ENCODE results near the gene ZDHHC13. TPM values are rescaled to one million over a fixed set of nuclear protein-coding genes. Genes with fewer than 3 reads are reported as not detected.
A peak's percentile ranks its signal among the peaks of the same experiment; 100 is the strongest.

The ZDHHC13 gene
- total RNA-seq, 1 experiment from 2014 or later, result 35.5 TPM

DNA sequence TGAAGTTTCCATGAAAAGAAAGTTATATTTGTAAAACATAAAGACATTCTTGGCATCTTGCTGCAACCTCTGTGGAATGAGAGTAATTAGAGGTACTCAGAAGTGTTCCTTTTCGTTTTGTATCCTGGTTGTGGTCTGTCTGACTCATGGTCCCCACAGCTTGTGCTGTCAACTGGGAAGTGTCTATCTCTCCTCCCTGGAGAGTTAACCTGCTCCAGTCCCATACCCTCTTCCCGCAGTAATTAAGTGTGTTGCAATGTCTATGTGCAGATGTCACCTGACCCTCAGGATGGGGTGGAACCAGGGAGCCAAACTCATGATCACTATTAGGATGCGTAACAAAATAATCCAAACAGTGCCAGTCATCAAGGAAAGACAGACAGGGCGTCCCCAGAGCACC lies 23.0 kb upstream of the ZDHHC13 start:
- H4K20me1 ChIP-seq (ENCODE audit: insufficient read depth), result no peaks in the 10 kb centered on the region
- H3K79me2 ChIP-seq (ENCODE audit: low read depth), result no peaks in the 10 kb centered on the region
- no peaks in the 10 kb centered on the region for H3K36me3 ChIP-seq (ENCODE audit: low read depth)
- no peak overlapping the region for H2AFZ ChIP-seq
- H3K4me3 ChIP-seq, result no peak overlapping the region
- H3F3A ChIP-seq (ENCODE audit: insufficient read depth, low read depth), result peaks cover 24% of the 10 kb centered on the region
- H3K4me2 ChIP-seq, result peak overlapping the region; percentile 50
- ChIA-PET CTCF (interaction anchor here (1.6 kb wide), 1 partner anchor 14 kb away, joined by 4 read pairs; no protein-coding TSS in a partner anchor), POLR2A (ENCODE audit: unreplicated experiment) (no interaction called here)
- H3K27ac ChIP-seq, result peak overlapping the region; percentile 81
- no TSS peak for BruUV-seq (replicated peaks)
- TF ChIP-seq, protein P1, sequence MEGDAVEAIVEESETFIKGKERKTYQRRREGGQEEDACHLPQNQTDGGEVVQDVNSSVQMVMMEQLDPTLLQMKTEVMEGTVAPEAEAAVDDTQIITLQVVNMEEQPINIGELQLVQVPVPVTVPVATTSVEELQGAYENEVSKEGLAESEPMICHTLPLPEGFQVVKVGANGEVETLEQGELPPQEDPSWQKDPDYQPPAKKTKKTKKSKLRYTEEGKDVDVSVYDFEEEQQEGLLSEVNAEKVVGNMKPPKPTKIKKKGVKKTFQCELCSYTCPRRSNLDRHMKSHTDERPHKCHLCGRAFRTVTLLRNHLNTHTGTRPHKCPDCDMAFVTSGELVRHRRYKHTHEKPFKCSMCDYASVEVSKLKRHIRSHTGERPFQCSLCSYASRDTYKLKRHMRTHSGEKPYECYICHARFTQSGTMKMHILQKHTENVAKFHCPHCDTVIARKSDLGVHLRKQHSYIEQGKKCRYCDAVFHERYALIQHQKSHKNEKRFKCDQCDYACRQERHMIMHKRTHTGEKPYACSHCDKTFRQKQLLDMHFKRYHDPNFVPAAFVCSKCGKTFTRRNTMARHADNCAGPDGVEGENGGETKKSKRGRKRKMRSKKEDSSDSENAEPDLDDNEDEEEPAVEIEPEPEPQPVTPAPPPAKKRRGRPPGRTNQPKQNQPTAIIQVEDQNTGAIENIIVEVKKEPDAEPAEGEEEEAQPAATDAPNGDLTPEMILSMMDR (conservative IDR thresholded peaks at IDR 0.05), result no peak
- no peak for TF ChIP-seq EZH2 (IDR thresholded peaks at IDR 0.05; ENCODE audit: low read depth)
- no peaks in the 10 kb centered on the region for H3K9me2 ChIP-seq (ENCODE audit: insufficient read depth)
- H3K4me1 ChIP-seq (replicated peaks; ENCODE audit: insufficient read depth), result peaks cover 57% of the 10 kb centered on the region
- peak; percentile 57 to 97 for DNase-seq
- 0 out of 2 replicates have a peak, but pooled peaks cover 2% of the 10 kb centered on the region for H3K9me3 ChIP-seq (ENCODE audit: insufficient read depth, low read depth)
- intact Hi-C loops (cut with micrococcal nuclease; ENCODE audit: unreplicated experiment), result loop anchor here (1.0 kb wide), 1 partner anchor 8 kb away; no protein-coding TSS in a partner anchor
- H3K27me3 ChIP-seq (ENCODE audit: insufficient read depth, low read depth), result no peaks in the 10 kb centered on the region

DNA sequence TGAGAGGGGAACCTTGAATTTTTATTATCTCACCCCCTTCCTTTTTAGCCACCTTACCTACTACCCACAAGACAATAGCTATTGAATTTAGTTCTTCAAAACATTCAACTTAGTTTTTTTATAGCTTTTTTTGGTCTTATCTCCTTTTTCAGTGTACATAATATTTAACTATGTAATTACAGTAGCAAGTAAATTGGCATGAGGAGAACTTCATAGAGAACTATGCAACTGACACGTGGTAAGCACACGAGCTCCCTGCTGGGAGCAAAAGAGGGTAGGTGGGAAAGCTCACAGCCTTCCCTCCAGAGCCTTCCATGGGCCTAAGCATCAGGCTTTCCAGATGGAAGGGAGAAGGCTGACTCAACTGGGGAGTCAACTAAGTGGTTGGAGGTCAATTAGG lies 22.1 kb upstream of the ZDHHC13 start:
- H3K27me3 ChIP-seq (ENCODE audit: insufficient read depth, low read depth), result no peaks in the 10 kb centered on the region
- no peaks in the 10 kb centered on the region for H4K20me1 ChIP-seq (ENCODE audit: insufficient read depth)
- POLR2A ChIA-PET (ENCODE audit: unreplicated experiment), result no interaction called here
- no peak for DNase-seq
- TF ChIP-seq EZH2 (IDR thresholded peaks at IDR 0.05; ENCODE audit: low read depth), result no peak
- TF ChIP-seq, protein P1 (conservative IDR thresholded peaks at IDR 0.05), result no peak
- H3K36me3 ChIP-seq (ENCODE audit: low read depth), result no peaks in the 10 kb centered on the region
- H3K9me2 ChIP-seq (ENCODE audit: insufficient read depth), result no peaks in the 10 kb centered on the region
- no TSS peak for BruUV-seq (replicated peaks)
- H3K4me2 ChIP-seq, result no peak overlapping the region
- H2AFZ ChIP-seq, result no peak overlapping the region
- H3K4me1 ChIP-seq (replicated peaks; ENCODE audit: insufficient read depth), result peaks cover 50% of the 10 kb centered on the region
- peak overlapping the region; percentile 81; the same call in 1 of the 2 replicates for H3K27ac ChIP-seq
- CTCF ChIA-PET, result no interaction called here
- no peak overlapping the region for H3K4me3 ChIP-seq
- peaks cover 20% of the 10 kb centered on the region for H3F3A ChIP-seq (ENCODE audit: insufficient read depth, low read depth)
- intact Hi-C loops (cut with micrococcal nuclease; ENCODE audit: unreplicated experiment), result loop anchor here (1.0 kb wide), 1 partner anchor 7 kb away; no protein-coding TSS in a partner anchor
- no peaks in the 10 kb centered on the region for H3K9me3 ChIP-seq (ENCODE audit: insufficient read depth, low read depth)
- no peaks in the 10 kb centered on the region for H3K79me2 ChIP-seq (ENCODE audit: low read depth)

DNA sequence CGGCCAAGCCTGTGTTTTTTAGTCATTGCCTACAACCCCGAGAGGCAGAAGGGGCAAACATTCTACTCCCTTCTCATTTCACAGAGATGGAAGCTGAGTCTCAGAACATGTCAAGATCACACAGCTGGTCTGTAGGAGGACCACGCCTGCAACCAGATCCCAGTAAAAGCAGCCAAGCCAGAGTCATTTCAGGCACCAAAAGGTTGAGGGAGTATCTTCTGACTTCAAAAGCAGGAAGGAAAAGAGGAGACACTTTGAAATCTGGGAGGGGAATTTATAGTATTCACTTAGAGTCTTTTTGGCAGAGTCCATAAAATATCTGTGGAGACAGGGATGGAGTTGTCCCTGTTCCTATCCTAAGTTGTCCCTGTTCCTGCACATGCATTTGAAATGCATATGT lies 17.9 kb upstream of the ZDHHC13 start:
- no TSS peak for BruUV-seq (replicated peaks)
- TF ChIP-seq, protein P1 (conservative IDR thresholded peaks at IDR 0.05), result no peak
- TF ChIP-seq EZH2 (IDR thresholded peaks at IDR 0.05; ENCODE audit: low read depth), result no peak
- H2AFZ ChIP-seq, result no peak overlapping the region
- CTCF ChIA-PET, result no interaction called here
- H3K9me2 ChIP-seq (ENCODE audit: insufficient read depth), result no peaks in the 10 kb centered on the region
- no peak overlapping the region for H3K4me2 ChIP-seq
- no peaks in the 10 kb centered on the region for H3K27me3 ChIP-seq (ENCODE audit: insufficient read depth, low read depth)
- no peak for DNase-seq
- peaks cover 35% of the 10 kb centered on the region for H3F3A ChIP-seq (ENCODE audit: insufficient read depth, low read depth)
- no peaks in the 10 kb centered on the region for H4K20me1 ChIP-seq (ENCODE audit: insufficient read depth)
- H3K36me3 ChIP-seq (ENCODE audit: low read depth), result no peaks in the 10 kb centered on the region
- H3K79me2 ChIP-seq (ENCODE audit: low read depth), result no peaks in the 10 kb centered on the region
- intact Hi-C loops (cut with micrococcal nuclease; ENCODE audit: unreplicated experiment), result no loop called here
- POLR2A ChIA-PET (ENCODE audit: unreplicated experiment), result no interaction called here
- H3K9me3 ChIP-seq (ENCODE audit: insufficient read depth, low read depth), result peaks cover 13% of the 10 kb centered on the region; the same call in 1 of the 2 replicates
- no peak overlapping the region for H3K4me3 ChIP-seq
- H3K4me1 ChIP-seq (replicated peaks; ENCODE audit: insufficient read depth), result peaks cover 34% of the 10 kb centered on the region
- H3K27ac ChIP-seq, result no peak overlapping the region

Data from PC-9 (cell line).